Lower leg skin (tissue), 3 donors: Measurements from ENCODE around the gene PKDCC.

ENCODE experiments used
- CTCF ChIP-seq, 3 donors: fragments of 450-650 bp; IDR thresholded peaks; one replicate each; pipeline ENCODE4 v1.5.1; 2016; ENCODE audit warnings: antibody characterized with exemption in 3 of 3, mild to moderate bottlenecking in 3 of 3, moderate library complexity in 2 of 3
- POLR2A ChIP-seq, 2 donors: fragments of 450-650 bp; IDR thresholded peaks; one replicate each; pipeline ENCODE4 v1.6.1; 2016 to 2017; ENCODE audit warnings: antibody characterized with exemption in 2 of 2, mild to moderate bottlenecking in 1 of 2, moderate library complexity in 1 of 2

- TF ChIP-seq POLR2A (IDR thresholded peaks at IDR 0.05) (no peak), CTCF (IDR thresholded peaks at IDR 0.05) (no peak)
Measured at GRCh38 chr2:42069568-42069967, 21.7 kb downstream of the PKDCC start.
